ENCODE data around the gene WDR89. TPM values are rescaled to one million over a fixed set of nuclear protein-coding genes. Genes with fewer than 3 reads are reported as not detected.

Gene WDR89
- total RNA-seq, 1 donor from 2014 or later, result 9.2 TPM

GRCh38 chr14:63672417-63673180, 30.9 kb upstream of the WDR89 start:
- DNase-seq (ENCODE audit: extremely low spot score, unreplicated experiment), result no peak
- Mint-ChIP-seq H3K4me3 (ENCODE audit: unreplicated experiment) (no peak overlapping the region), H3K36me3 (ENCODE audit: unreplicated experiment) (peaks cover 6% of the 10 kb centered on the region), H3K27me3 (ENCODE audit: unreplicated experiment) (no peaks in the 10 kb centered on the region), H3K27ac (ENCODE audit: unreplicated experiment) (no peak overlapping the region), H3K9me3 (ENCODE audit: unreplicated experiment) (no peaks in the 10 kb centered on the region), H3K4me1 (ENCODE audit: unreplicated experiment) (no peaks in the 10 kb centered on the region)
- TF ChIP-seq CTCF (IDR thresholded peaks at IDR 0.05), result no peak

GRCh38 chr14:63671987-63672386, 30.3 kb upstream of the WDR89 start:
- no peak for TF ChIP-seq CTCF (IDR thresholded peaks at IDR 0.05)
- no peaks in the 10 kb centered on the region for H3K27me3 Mint-ChIP-seq (ENCODE audit: unreplicated experiment)
- peak; percentile 40 for DNase-seq (ENCODE audit: extremely low spot score, unreplicated experiment)
- H3K27ac Mint-ChIP-seq (ENCODE audit: unreplicated experiment), result no peak overlapping the region
- no peaks in the 10 kb centered on the region for H3K9me3 Mint-ChIP-seq (ENCODE audit: unreplicated experiment)
- H3K4me1 Mint-ChIP-seq (ENCODE audit: unreplicated experiment), result no peaks in the 10 kb centered on the region
- H3K4me3 Mint-ChIP-seq (ENCODE audit: unreplicated experiment), result no peak overlapping the region
- H3K36me3 Mint-ChIP-seq (ENCODE audit: unreplicated experiment), result peaks cover 6% of the 10 kb centered on the region

GRCh38 chr14:63670692-63671091, 29.0 kb upstream of the WDR89 start:
- no peak for DNase-seq (ENCODE audit: extremely low spot score, unreplicated experiment)
- Mint-ChIP-seq H3K9me3 (ENCODE audit: unreplicated experiment) (no peaks in the 10 kb centered on the region), H3K4me1 (ENCODE audit: unreplicated experiment) (no peaks in the 10 kb centered on the region), H3K27ac (ENCODE audit: unreplicated experiment) (no peak overlapping the region), H3K36me3 (ENCODE audit: unreplicated experiment) (no peaks in the 10 kb centered on the region), H3K27me3 (ENCODE audit: unreplicated experiment) (no peaks in the 10 kb centered on the region), H3K4me3 (ENCODE audit: unreplicated experiment) (no peak overlapping the region)
- no peak for TF ChIP-seq CTCF (IDR thresholded peaks at IDR 0.05)

- H3K4me1 Mint-ChIP-seq (ENCODE audit: unreplicated experiment), result no peaks in the 10 kb centered on the region
- TF ChIP-seq CTCF (IDR thresholded peaks at IDR 0.05), result no peak
- H3K9me3 Mint-ChIP-seq (ENCODE audit: unreplicated experiment), result no peaks in the 10 kb centered on the region
- H3K36me3 Mint-ChIP-seq (ENCODE audit: unreplicated experiment), result no peaks in the 10 kb centered on the region
- DNase-seq (ENCODE audit: extremely low spot score, unreplicated experiment), result no peak
- H3K4me3 Mint-ChIP-seq (ENCODE audit: unreplicated experiment), result no peak overlapping the region
- no peaks in the 10 kb centered on the region for H3K27me3 Mint-ChIP-seq (ENCODE audit: unreplicated experiment)
- H3K27ac Mint-ChIP-seq (ENCODE audit: unreplicated experiment), result no peak overlapping the region
Observed at GRCh38 chr14:63666335-63666734, 24.7 kb upstream of the WDR89 start.

GRCh38 chr14:63663428-63664341, 22.0 kb upstream of the WDR89 start:
- Mint-ChIP-seq H3K4me3 (ENCODE audit: unreplicated experiment) (no peak overlapping the region), H3K27me3 (ENCODE audit: unreplicated experiment) (no peaks in the 10 kb centered on the region), H3K4me1 (ENCODE audit: unreplicated experiment) (no peaks in the 10 kb centered on the region), H3K9me3 (ENCODE audit: unreplicated experiment) (no peaks in the 10 kb centered on the region), H3K36me3 (ENCODE audit: unreplicated experiment) (no peaks in the 10 kb centered on the region), H3K27ac (ENCODE audit: unreplicated experiment) (no peak overlapping the region)
- TF ChIP-seq CTCF (IDR thresholded peaks at IDR 0.05), result no peak
- peak; percentile 77 for DNase-seq (ENCODE audit: extremely low spot score, unreplicated experiment)
